Breast epithelium (tissue), 3 donors: Measurements from ENCODE around the gene GAL3ST3.

Experiments
- POLR2A ChIP-seq: fragments of 450-650 bp; IDR thresholded peaks from one replicate; pipeline ENCODE4 v1.6.1; 2016; ENCODE audit warnings: antibody characterized with exemption, mild to moderate bottlenecking, moderate library complexity
- POLR2AphosphoS5 ChIP-seq, 3 donors: sonication (generic); formaldehyde crosslinking; IDR thresholded peaks; one replicate each; pipeline ENCODE4 v1.6.1; 2017; ENCODE audit warnings: antibody characterized with exemption in 3 of 3
- TF ChIP-seq, protein P1 (sequence below), 3 donors: fragments of 450-650 bp; IDR thresholded peaks; one replicate each; pipeline ENCODE4 v1.5.1; 2016 to 2017; ENCODE audit warnings: antibody characterized with exemption in 3 of 3, mild to moderate bottlenecking in 3 of 3, moderate library complexity in 3 of 3

GRCh38 chr11:66080055-66080817, 31.3 kb upstream of the GAL3ST3 start:
- TF ChIP-seq POLR2A = no peak
- TF ChIP-seq, protein P1, sequence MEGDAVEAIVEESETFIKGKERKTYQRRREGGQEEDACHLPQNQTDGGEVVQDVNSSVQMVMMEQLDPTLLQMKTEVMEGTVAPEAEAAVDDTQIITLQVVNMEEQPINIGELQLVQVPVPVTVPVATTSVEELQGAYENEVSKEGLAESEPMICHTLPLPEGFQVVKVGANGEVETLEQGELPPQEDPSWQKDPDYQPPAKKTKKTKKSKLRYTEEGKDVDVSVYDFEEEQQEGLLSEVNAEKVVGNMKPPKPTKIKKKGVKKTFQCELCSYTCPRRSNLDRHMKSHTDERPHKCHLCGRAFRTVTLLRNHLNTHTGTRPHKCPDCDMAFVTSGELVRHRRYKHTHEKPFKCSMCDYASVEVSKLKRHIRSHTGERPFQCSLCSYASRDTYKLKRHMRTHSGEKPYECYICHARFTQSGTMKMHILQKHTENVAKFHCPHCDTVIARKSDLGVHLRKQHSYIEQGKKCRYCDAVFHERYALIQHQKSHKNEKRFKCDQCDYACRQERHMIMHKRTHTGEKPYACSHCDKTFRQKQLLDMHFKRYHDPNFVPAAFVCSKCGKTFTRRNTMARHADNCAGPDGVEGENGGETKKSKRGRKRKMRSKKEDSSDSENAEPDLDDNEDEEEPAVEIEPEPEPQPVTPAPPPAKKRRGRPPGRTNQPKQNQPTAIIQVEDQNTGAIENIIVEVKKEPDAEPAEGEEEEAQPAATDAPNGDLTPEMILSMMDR (IDR thresholded peaks at IDR 0.05) = no peak
- TF ChIP-seq POLR2AphosphoS5 (IDR thresholded peaks at IDR 0.05) = no peak
